ENCODE results near the gene NELL1. TPM values are rescaled to one million over a fixed set of nuclear protein-coding genes. Genes with fewer than 3 reads are reported as not detected.
"Not testable (repeated sequence)": the region's sequence is repeated elsewhere in the genome, so short reads cannot be mapped to it uniquely, and the experiment has no call there.

The NELL1 gene
- total RNA-seq, 2 donors from 2014 or later = 0.19 TPM; not detected in 1

GRCh38 chr11:20861322-20861721 lies 191.9 kb downstream of the NELL1 start:
- Histone ChIP-seq H3K9me3 (no peaks in the 10 kb centered on the region), H3K9ac (ENCODE audit: low read depth in 2 of 2, low read length in 2 of 2) (no peak overlapping the region), H3K27ac (no peak overlapping the region), H3K27me3 (no peaks in the 10 kb centered on the region), H3K4me1 (no peaks in the 10 kb centered on the region), H3K4me3 (no peak overlapping the region), H3K36me3 (no peaks in the 10 kb centered on the region)
- intact Hi-C loops (cut with DNase I) = no loop called here
- TF ChIP-seq CTCF (IDR thresholded peaks at IDR 0.05) = no peak
- DNase-seq = no peak

- H3K9ac ChIP-seq (ENCODE audit: low read depth in 2 of 2, low read length in 2 of 2); DNase-seq; H3K4me3 ChIP-seq; H3K27ac ChIP-seq; H3K4me1 ChIP-seq; H3K9me3 ChIP-seq; intact Hi-C loops (cut with DNase I); H3K27me3 ChIP-seq; H3K36me3 ChIP-seq: not testable (repeated sequence)
Observed at GRCh38 chr11:20862263-20862662, 192.9 kb downstream of the NELL1 start.

- Histone ChIP-seq H3K36me3 (no peaks in the 10 kb centered on the region), H3K4me3 (no peak overlapping the region), H3K9me3 (no peaks in the 10 kb centered on the region), H3K4me1 (no peaks in the 10 kb centered on the region), H3K27me3 (no peaks in the 10 kb centered on the region), H3K9ac (ENCODE audit: low read depth in 2 of 2, low read length in 2 of 2) (no peak overlapping the region), H3K27ac (no peak overlapping the region)
- intact Hi-C loops (cut with DNase I) = no loop called here
- DNase-seq = no peak
- TF ChIP-seq CTCF (IDR thresholded peaks at IDR 0.05) = no peak
Observed at GRCh38 chr11:20864628-20865027, 195.2 kb downstream of the NELL1 start.

GRCh38 chr11:20865161-20865560 lies 195.8 kb downstream of the NELL1 start:
- H3K4me3 ChIP-seq = no peak overlapping the region
- no peak for TF ChIP-seq CTCF (IDR thresholded peaks at IDR 0.05)
- DNase-seq = no peak
- intact Hi-C loops (cut with DNase I) = no loop called here
- no peaks in the 10 kb centered on the region for H3K4me1 ChIP-seq
- no peaks in the 10 kb centered on the region for H3K9me3 ChIP-seq
- H3K27ac ChIP-seq = no peak overlapping the region
- no peak overlapping the region for H3K9ac ChIP-seq (ENCODE audit: low read depth in 2 of 2, low read length in 2 of 2)
- no peaks in the 10 kb centered on the region for H3K36me3 ChIP-seq
- H3K27me3 ChIP-seq = no peaks in the 10 kb centered on the region

GRCh38 chr11:20869123-20869522 lies 199.7 kb downstream of the NELL1 start:
- Histone ChIP-seq H3K4me3 (no peak overlapping the region), H3K27me3 (no peaks in the 10 kb centered on the region), H3K36me3 (no peaks in the 10 kb centered on the region), H3K9me3 (no peaks in the 10 kb centered on the region), H3K27ac (no peak overlapping the region), H3K9ac (ENCODE audit: low read depth in 2 of 2, low read length in 2 of 2) (no peak overlapping the region), H3K4me1 (no peaks in the 10 kb centered on the region)
- no peak for TF ChIP-seq CTCF (IDR thresholded peaks at IDR 0.05)
- no peak for DNase-seq
- intact Hi-C loops (cut with DNase I) = no loop called here

GRCh38 chr11:20873054-20873453 lies 203.7 kb downstream of the NELL1 start:
- Histone ChIP-seq H3K27ac (no peak overlapping the region), H3K4me3 (no peak overlapping the region), H3K36me3 (no peaks in the 10 kb centered on the region), H3K4me1 (no peaks in the 10 kb centered on the region), H3K27me3 (no peaks in the 10 kb centered on the region), H3K9me3 (no peaks in the 10 kb centered on the region), H3K9ac (ENCODE audit: low read depth in 2 of 2, low read length in 2 of 2) (no peak overlapping the region)
- intact Hi-C loops (cut with DNase I) = no loop called here
- TF ChIP-seq CTCF (IDR thresholded peaks at IDR 0.05) = no peak
- DNase-seq = no peak

All from colonic mucosa (tissue), 4 donors.